H9 (cell line): ENCODE measurements around the gene SLC10A2. TPM values are rescaled to one million over a fixed set of nuclear protein-coding genes. Genes with fewer than 3 reads are reported as not detected.

Source experiments
- DNase-seq: peaks from one replicate; pipeline ENCODE4 v3.0.0-alpha.2; 2017
- H2AFZ ChIP-seq: one replicate; pipeline ENCODE4 v1.6.1; 2013; ENCODE audit warnings: mild to moderate bottlenecking, low read length, control low read depth, moderate library complexity
- H2AK5ac ChIP-seq: 2 replicates; pipeline ENCODE4 v1.6.1; 2013; ENCODE audit warnings: low read length, control low read depth, mixed read lengths; ENCODE audit not compliant: insufficient read length
- H2BK120ac ChIP-seq: one replicate; pipeline ENCODE4 v1.6.1; 2013; ENCODE audit warnings: low read depth, mild to moderate bottlenecking, low read length, control low read depth, inconsistent platforms; ENCODE audit not compliant: poor library complexity, severe bottlenecking
- H2BK12ac ChIP-seq: 2 replicates; pipeline ENCODE4 v1.6.1; 2013; ENCODE audit warnings: low read length, control low read depth, mixed read lengths, low read depth; ENCODE audit not compliant: insufficient read length
- H2BK15ac ChIP-seq: 2 replicates; pipeline ENCODE4 v1.6.1; 2013; ENCODE audit warnings: low read depth, low read length, control low read depth
- H2BK20ac ChIP-seq: one replicate; pipeline ENCODE4 v1.6.1; 2013; ENCODE audit warnings: low read depth, mild to moderate bottlenecking, low read length, control low read depth, inconsistent platforms; ENCODE audit not compliant: poor library complexity, severe bottlenecking
- H2BK5ac ChIP-seq: 2 replicates; pipeline ENCODE4 v1.6.1; 2013; ENCODE audit warnings: low read length, control low read depth, mixed read lengths; ENCODE audit not compliant: insufficient read length
- H3K14ac ChIP-seq: 2 replicates; pipeline ENCODE4 v1.6.1; 2013; ENCODE audit warnings: low read length, control low read depth; ENCODE audit not compliant: insufficient read depth
- H3K18ac ChIP-seq: 2 replicates; pipeline ENCODE4 v1.6.1; 2013; ENCODE audit warnings: low read depth, mild to moderate bottlenecking, mixed read lengths, low read length, control low read depth; ENCODE audit not compliant: insufficient read length
- H3K23ac ChIP-seq: 2 replicates; pipeline ENCODE4 v1.6.1; 2013; ENCODE audit warnings: low read length, control low read depth, mixed read lengths, low read depth; ENCODE audit not compliant: insufficient read length
- H3K23me2 ChIP-seq: 2 replicates; pipeline ENCODE4 v1.6.1; 2013; ENCODE audit warnings: low read depth, mild to moderate bottlenecking, mixed read lengths, low read length, control low read depth; ENCODE audit not compliant: insufficient read length, poor library complexity, severe bottlenecking
- H3K27ac ChIP-seq: 2 replicates; pipeline ENCODE4 v1.5.1; 2013; ENCODE audit warnings: low read length, control low read depth, mixed read lengths, low read depth; ENCODE audit not compliant: insufficient read length
- H3K27me3 ChIP-seq: 2 replicates; pipeline ENCODE4 v1.6.1; 2013; ENCODE audit warnings: low read length, control low read depth, inconsistent platforms; ENCODE audit not compliant: insufficient read depth
- H3K4ac ChIP-seq: 2 replicates; pipeline ENCODE4 v1.6.1; 2013; ENCODE audit warnings: low read depth, mild to moderate bottlenecking, control low read depth, inconsistent platforms, low read length, moderate library complexity
- H3K4me1 ChIP-seq: 2 replicates; pipeline ENCODE4 v1.6.1; 2013; ENCODE audit warnings: low read length, control low read depth, inconsistent platforms; ENCODE audit not compliant: insufficient read depth
- H3K4me2 ChIP-seq: 2 replicates; pipeline ENCODE4 v1.6.1; 2013; ENCODE audit warnings: low read length, control low read depth, mixed read lengths; ENCODE audit not compliant: insufficient read length, insufficient read depth
- H3K56ac ChIP-seq: 2 replicates; pipeline ENCODE4 v1.6.1; 2013; ENCODE audit warnings: low read depth, mild to moderate bottlenecking, mixed read lengths, low read length, control low read depth; ENCODE audit not compliant: insufficient read length
- H3K79me1 ChIP-seq: 2 replicates; pipeline ENCODE4 v1.6.1; 2013; ENCODE audit warnings: low read depth, mild to moderate bottlenecking, moderate library complexity, low read length, control low read depth, inconsistent platforms; ENCODE audit not compliant: insufficient read depth, poor library complexity, severe bottlenecking
- H3K79me2 ChIP-seq: 2 replicates; pipeline ENCODE4 v1.6.1; 2013; ENCODE audit warnings: low read length, control low read depth, inconsistent platforms; ENCODE audit not compliant: insufficient read depth
- H3K9ac ChIP-seq: 2 replicates; pipeline ENCODE4 v1.6.1; 2013; ENCODE audit warnings: low read length, control low read depth, mixed read lengths; ENCODE audit not compliant: insufficient read length; ENCODE audit errors: extremely low read depth
- H3K9me3 ChIP-seq: one replicate; pipeline ENCODE4 v1.6.1; 2013; ENCODE audit warnings: low read depth, low read length, inconsistent platforms; ENCODE audit not compliant: control insufficient read depth
- H3T11ph ChIP-seq: one replicate; pipeline ENCODE4 v1.6.1; 2013; ENCODE audit warnings: mild to moderate bottlenecking, low read length, control low read depth, inconsistent platforms
- H4K20me1 ChIP-seq: one replicate; pipeline ENCODE4 v1.6.1; 2013; ENCODE audit not compliant: control insufficient read depth, insufficient read length, insufficient read depth
- H4K5ac ChIP-seq: 2 replicates; pipeline ENCODE4 v1.6.1; 2013; ENCODE audit warnings: low read depth, mild to moderate bottlenecking, mixed read lengths, low read length, control low read depth; ENCODE audit not compliant: insufficient read length
- H4K8ac ChIP-seq: replicated peaks from 2 replicates; pipeline ENCODE4 v1.6.1; 2013; ENCODE audit warnings: low read length, control low read depth, mixed read lengths, low read depth; ENCODE audit not compliant: insufficient read length
- H4K91ac ChIP-seq: 2 replicates; pipeline ENCODE4 v1.6.1; 2013; ENCODE audit warnings: low read depth, mild to moderate bottlenecking, moderate library complexity, mixed read lengths, low read length, control low read depth; ENCODE audit not compliant: insufficient read length
- H3K27ac Mint-ChIP-seq, 3 experiments: 2 replicates in 2 of 3; 3 replicates in 1 of 3; pipeline ENCODE4 v1.8.0; 2020 to 2021; ENCODE audit warnings: mixed read lengths in 3 of 3, mild to moderate bottlenecking in 1 of 3, moderate library complexity in 1 of 3
- H3K27me3 Mint-ChIP-seq: 2 replicates; pipeline ENCODE4 v1.8.0; 2021; ENCODE audit warnings: low read depth, mild to moderate bottlenecking, moderate library complexity, mixed read lengths
- H3K36me3 Mint-ChIP-seq, 3 experiments: 2 replicates in 2 of 3; 3 replicates in 1 of 3; pipeline ENCODE4 v1.8.0; 2020 to 2021; ENCODE audit warnings: low read depth in 3 of 3, mixed read lengths in 3 of 3; ENCODE audit not compliant: insufficient read depth in 1 of 3
- H3K4me1 Mint-ChIP-seq, 2 experiments: 2 replicates each; pipeline ENCODE4 v1.8.0; 2020; ENCODE audit warnings: mixed read lengths in 2 of 2
- H3K4me3 Mint-ChIP-seq, 2 experiments: 2 replicates in 1 of 2; 3 replicates in 1 of 2; pipeline ENCODE4 v1.8.0; 2020 to 2021; ENCODE audit warnings: mild to moderate bottlenecking in 2 of 2, mixed read lengths in 2 of 2, moderate library complexity in 1 of 2
- H3K9me3 Mint-ChIP-seq, 2 experiments: 2 replicates in 1 of 2; 3 replicates in 1 of 2; pipeline ENCODE4 v1.8.0; 2020; ENCODE audit warnings: mild to moderate bottlenecking in 2 of 2, mixed read lengths in 2 of 2, moderate library complexity in 1 of 2
- WGBS: extraction: QIAGEN DNeasy Blood & Tissue Kit; methylation state at CpG from one replicate; pipeline ENCODE4 v1.1.7; 2013; ENCODE audit warnings: missing lambda C conversion rate, low lambda C conversion rate, mixed read lengths; ENCODE audit not compliant: insufficient read length; ENCODE audit errors: extremely low coverage; 5-methylcytosine and 5-hydroxymethylcytosine counted together
- total RNA-seq: library from RNA; stranded (reverse); gene quantifications from 2 replicates; pipeline ENCODE4 v1.2.1, GENCODE V29; 2021
- TF ChIP-seq, protein P1 (sequence below): fragments of 200-600 bp; sonication (generic); conservative IDR thresholded peaks from 3 replicates; pipeline ENCODE4 v1.8.0; 2021; ENCODE audit warnings: antibody characterized with exemption, mild to moderate bottlenecking

SLC10A2 gene
- total RNA-seq, 1 experiment from 2014 or later, result not detected

- no peak overlapping the region for H3K27ac ChIP-seq
- no peak overlapping the region for H4K8ac ChIP-seq
- no peaks in the 10 kb centered on the region for H3K9me3 ChIP-seq
- no peak overlapping the region for H2BK120ac ChIP-seq
- no peak overlapping the region for H2BK12ac ChIP-seq
- Mint-ChIP-seq H3K4me3 (peak overlapping the region in 1 of 2 experiments; percentile 10; a peak in 1 of 5 replicates), H3K27ac (peak overlapping the region in 1 of 3 experiments; percentile 59; a peak in 3 of 7 replicates), H3K9me3 (no peaks in the 10 kb centered on the region; a peak in 1 of 5 replicates), H3K36me3 (no peaks in the 10 kb centered on the region), H3K4me1 (peaks cover 41 to 49% of the 10 kb centered on the region in 2 experiments), H3K27me3 (no peaks in the 10 kb centered on the region)
- H3K9ac ChIP-seq, result no peak overlapping the region
- H4K5ac ChIP-seq, result no peak overlapping the region
- H2AK5ac ChIP-seq, result no peak overlapping the region
- no peak overlapping the region for H3K56ac ChIP-seq
- no peaks in the 10 kb centered on the region for H4K20me1 ChIP-seq
- H3K23me2 ChIP-seq, result no peaks in the 10 kb centered on the region
- WGBS, result no CpG with 5 or more reads among the region's 3 CpGs
- peak overlapping the region; percentile 39 for H3K4me2 ChIP-seq
- H3K4ac ChIP-seq, result no peak overlapping the region
- H3K27me3 ChIP-seq, result no peaks in the 10 kb centered on the region
- no peaks in the 10 kb centered on the region for H3K79me1 ChIP-seq
- no peak overlapping the region for H2BK20ac ChIP-seq
- H3K23ac ChIP-seq, result no peak overlapping the region
- no peak for DNase-seq
- H3K79me2 ChIP-seq, result no peaks in the 10 kb centered on the region
- no peak overlapping the region for H3K18ac ChIP-seq
- H2AFZ ChIP-seq, result no peak overlapping the region
- no peak overlapping the region for H3T11ph ChIP-seq
- peaks cover 11% of the 10 kb centered on the region; the same call in 1 of the 2 replicates for H3K4me1 ChIP-seq
- no peak overlapping the region for H2BK15ac ChIP-seq
- no peak overlapping the region for H4K91ac ChIP-seq
- no peak overlapping the region for H3K14ac ChIP-seq
- TF ChIP-seq, protein P1, sequence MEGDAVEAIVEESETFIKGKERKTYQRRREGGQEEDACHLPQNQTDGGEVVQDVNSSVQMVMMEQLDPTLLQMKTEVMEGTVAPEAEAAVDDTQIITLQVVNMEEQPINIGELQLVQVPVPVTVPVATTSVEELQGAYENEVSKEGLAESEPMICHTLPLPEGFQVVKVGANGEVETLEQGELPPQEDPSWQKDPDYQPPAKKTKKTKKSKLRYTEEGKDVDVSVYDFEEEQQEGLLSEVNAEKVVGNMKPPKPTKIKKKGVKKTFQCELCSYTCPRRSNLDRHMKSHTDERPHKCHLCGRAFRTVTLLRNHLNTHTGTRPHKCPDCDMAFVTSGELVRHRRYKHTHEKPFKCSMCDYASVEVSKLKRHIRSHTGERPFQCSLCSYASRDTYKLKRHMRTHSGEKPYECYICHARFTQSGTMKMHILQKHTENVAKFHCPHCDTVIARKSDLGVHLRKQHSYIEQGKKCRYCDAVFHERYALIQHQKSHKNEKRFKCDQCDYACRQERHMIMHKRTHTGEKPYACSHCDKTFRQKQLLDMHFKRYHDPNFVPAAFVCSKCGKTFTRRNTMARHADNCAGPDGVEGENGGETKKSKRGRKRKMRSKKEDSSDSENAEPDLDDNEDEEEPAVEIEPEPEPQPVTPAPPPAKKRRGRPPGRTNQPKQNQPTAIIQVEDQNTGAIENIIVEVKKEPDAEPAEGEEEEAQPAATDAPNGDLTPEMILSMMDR, result no peak
- H2BK5ac ChIP-seq, result no peak overlapping the region
Observed at GRCh38 chr13:103066781-103067345, 646 bp upstream of the SLC10A2 start.
